ENCODE results near the gene HSPB6.
"Not testable (repeated sequence)": the region's sequence is repeated elsewhere in the genome, so short reads cannot be mapped to it uniquely, and the experiment has no call there.

The HSPB6 gene

GRCh38 chr19:35785339-35785627 is 28.5 kb upstream of the HSPB6 start:
- DNase-seq: no peak

GRCh38 chr19:35784503-35785338 is 27.9 kb upstream of the HSPB6 start:
- no peak for DNase-seq

- DNase-seq: no peak
These were observed 26.9 kb upstream of the HSPB6 start for GRCh38 chr19:35783469-35784434.

GRCh38 chr19:35782589-35782988 is 25.8 kb upstream of the HSPB6 start:
- no peak for DNase-seq

GRCh38 chr19:35781650-35782049 is 24.8 kb upstream of the HSPB6 start:
- DNase-seq: no peak

- no peak for DNase-seq
These were observed 23.9 kb upstream of the HSPB6 start for GRCh38 chr19:35780717-35781116.

DNA sequence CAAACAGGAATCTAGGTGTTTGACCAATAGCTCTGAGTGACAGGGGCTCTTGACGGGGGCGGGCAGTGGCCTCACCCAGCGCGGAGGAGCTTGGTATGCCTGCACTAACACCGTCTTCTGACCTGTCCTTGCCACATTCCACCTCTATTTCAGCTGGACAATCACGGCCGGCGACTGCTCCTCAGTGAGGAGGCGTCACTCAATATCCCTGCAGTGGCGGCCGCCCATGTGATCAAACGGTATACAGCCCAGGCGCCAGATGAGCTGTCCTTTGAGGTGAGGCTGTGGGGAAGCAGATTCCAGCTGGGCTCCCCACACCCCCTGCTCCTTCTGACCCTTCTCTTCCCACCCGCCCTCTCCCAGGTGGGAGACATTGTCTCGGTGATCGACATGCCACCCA is 23.2 kb upstream of the HSPB6 start:
- no peak for DNase-seq

GRCh38 chr19:35779033-35779432 is 22.2 kb upstream of the HSPB6 start:
- DNase-seq: no peak

DNA sequence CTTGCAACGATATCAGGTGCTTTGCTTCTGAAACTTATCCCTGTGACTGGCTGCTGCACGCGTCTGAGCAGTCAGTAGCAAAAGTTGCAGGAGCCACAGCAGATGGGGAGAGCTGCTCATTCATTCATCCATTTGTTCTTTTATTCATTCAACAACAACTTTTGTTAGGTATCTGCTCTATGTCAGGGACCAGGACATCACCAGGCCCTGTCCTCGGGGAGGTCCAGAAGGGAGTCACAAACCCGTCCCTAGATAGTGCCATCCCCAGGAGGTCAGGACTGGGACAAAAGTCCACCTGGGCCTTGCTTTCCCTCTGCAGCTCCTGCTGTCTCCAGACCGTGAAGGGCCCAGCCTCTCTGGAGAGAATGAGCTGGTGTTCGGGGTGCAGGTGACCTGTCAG is 21.1 kb upstream of the HSPB6 start:
- no peak for DNase-seq

DNA sequence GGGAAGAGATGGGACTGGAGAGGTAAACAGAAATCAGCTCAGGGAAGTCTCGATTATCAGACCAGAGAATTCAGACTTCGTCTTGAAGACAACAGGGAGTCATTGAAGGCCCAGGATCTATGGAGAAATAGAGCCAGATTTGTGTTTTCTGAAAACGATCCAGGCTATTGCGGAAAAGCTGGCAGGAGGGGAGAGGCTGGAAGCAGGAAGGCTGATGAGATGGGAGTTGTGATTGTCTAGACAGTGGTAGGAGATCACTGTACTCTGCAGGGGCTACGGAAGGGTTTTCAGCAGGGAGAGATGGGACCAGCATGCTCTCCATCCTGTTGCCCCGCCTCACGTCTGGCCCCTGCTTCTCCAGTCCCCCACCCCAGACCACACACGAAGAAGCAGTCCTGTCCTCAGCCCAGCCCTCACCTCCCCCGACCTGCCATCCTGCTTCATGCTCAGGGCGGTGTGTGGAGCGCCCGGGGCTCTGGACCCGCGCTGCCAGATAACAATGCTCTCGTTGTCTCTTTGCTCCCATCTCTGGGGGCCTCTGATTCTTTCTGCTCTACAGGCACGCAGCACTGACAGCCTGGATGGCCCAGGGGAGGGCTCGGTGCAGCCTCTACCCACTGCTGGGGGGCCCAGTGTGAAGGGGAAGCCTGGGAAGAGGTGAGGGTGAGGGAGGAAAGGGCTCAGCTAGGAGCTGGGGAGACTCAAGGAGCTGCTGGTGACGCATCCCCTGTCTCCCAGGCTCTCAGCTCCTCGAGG is 20.4 kb upstream of the HSPB6 start:
- DNase-seq: no peak

GRCh38 chr19:35776102-35776788 is 19.4 kb upstream of the HSPB6 start:
- no peak for DNase-seq

DNA sequence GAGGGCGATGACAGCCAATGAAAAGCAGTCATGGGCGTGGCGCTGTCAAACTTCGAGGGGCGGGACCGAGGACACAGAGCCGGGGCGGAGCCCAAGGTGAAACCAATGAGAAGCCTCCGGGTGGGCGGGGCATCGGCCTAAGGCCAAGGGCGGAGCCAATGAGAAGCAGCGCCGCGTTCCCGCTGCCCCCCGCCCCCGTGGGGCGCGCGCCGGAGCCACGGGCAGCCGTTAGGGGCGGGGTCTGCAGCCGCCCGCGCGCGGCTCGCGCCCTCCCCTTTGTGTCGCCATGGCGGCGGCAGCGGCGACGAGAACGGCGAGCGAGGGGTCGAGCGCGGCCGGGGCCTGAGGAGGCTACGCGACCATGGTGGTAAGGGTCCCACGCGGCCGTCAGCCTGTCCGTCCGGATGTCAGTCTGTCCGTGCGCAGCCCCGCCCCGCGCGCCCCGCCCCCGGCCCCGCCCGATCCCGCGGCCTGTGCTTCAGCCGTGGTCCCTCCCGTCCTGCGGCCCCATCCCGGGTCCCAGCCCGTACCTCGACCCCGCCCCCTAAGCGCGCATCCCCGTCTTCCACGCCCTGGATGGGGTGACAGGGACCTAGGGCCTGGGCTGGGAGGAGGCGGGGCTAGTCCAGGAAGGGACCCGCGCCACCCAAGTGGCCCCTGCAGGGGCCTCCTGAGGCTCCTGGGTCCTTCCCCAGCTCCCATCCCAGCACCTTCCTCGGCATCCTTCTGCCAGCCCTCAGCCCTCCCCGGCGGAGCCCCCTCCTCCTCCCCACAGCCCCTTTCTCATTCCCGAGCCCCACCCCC is 18.7 kb upstream of the HSPB6 start, which contains the start of gene ARHGAP33:
Gene ARHGAP33, plus strand, starts transcription at position 267 of the 804 bp plus-strand sequence. Its CDS starts 95 bp downstream, at position 362.
- peak; percentile 99 for DNase-seq

DNA sequence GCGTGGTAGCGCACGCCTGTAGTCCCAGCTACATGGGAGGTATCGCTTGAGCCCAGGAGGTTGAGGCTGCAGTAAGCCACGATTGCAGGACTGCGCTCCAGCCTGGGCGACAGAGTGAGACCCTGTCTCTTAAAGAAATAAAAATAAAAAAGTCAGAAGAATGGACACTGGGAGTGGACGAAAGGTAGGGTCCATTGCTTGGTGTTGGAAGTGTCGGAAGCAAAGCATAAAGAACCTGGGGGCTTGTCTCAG is 18.1 kb upstream of the HSPB6 start:
- no peak for DNase-seq

GRCh38 chr19:35774274-35775045 is 17.6 kb upstream of the HSPB6 start:
- DNase-seq: no peak

- DNase-seq: no peak
These were observed 16.4 kb upstream of the HSPB6 start for GRCh38 chr19:35773020-35773806.

- not testable (repeated sequence) for DNase-seq
These were observed 15.5 kb upstream of the HSPB6 start for GRCh38 chr19:35772362-35772761.

GRCh38 chr19:35768082-35768421 is 11.2 kb upstream of the HSPB6 start:
- no peak for DNase-seq

DNA sequence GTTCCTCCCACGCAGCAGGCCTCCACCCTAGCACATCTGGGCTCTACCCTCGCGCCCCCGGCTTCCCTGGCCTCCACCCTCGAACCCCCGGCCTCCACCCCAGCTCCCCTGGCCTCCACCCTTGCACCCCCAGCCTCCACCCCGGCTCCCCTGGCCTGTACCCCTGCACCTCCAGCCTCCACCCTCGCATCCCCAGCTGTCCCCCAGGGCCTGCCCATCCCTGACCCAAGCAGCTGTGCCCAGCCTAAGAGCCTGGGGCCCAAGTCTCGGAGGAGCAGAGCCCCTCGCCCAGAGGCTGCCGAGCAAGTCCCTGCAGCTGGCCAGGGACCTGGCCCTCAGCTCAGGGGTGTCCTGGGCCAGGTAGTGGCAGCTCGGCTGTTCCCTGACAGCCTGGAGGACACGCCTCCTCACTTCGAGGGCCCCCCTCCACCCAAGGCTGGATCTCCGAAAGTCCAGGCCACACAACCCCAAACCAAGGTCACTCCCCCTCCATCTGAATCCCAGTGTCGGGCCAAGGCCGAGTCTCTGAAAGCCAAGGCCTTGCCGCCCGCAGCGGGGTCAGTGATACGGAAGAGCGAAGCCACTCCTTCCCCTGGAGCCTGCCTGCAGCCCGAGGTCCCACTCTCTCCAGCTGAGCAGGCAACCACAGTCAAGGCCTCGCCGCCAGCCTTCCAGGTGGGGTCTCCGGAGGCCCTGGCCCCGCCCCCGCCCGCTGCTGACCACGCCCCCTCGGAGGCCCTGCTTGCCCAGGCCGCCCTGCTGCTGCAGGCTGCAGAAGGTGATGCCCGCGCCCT is 10.7 kb upstream of the HSPB6 start:
- no peak for DNase-seq

GRCh38 chr19:35766571-35767104 is 9.8 kb upstream of the HSPB6 start:
- DNase-seq: no peak
